Endothelial cell of umbilical vein (primary cell): Measurements from ENCODE around the gene PIMREG. TPM values are rescaled to one million over a fixed set of nuclear protein-coding genes. Genes with fewer than 3 reads are reported as not detected.
A peak's percentile ranks its signal among the peaks of the same experiment; 100 is the strongest.

Experiments
- BruUV-seq: library from RNA; stranded (reverse); fragments of 400-500 nt; replicated peaks from 2 replicates; lab custom pipeline; 2021; lab: Mats Ljungman, UMichigan
- CTCF ChIA-PET: fragments of 300-600, 350-600 bp; sonication (Branson Sonifier 250); formaldehyde crosslinking; loops from one replicate; lab custom pipeline; 2021; ENCODE audit warnings: antibody characterized with exemption, inconsistent platforms; lab: Charles Lee
- POLR2A ChIA-PET: fragments of 300-600, 350-600 bp; sonication (Branson Sonifier 250); formaldehyde crosslinking; loops from one replicate; lab custom pipeline; 2021; ENCODE audit warnings: antibody characterized with exemption, inconsistent platforms; lab: Charles Lee
- DNase-seq: peaks from one replicate; pipeline ENCODE4 v3.0.0-alpha.2; 2011; ENCODE audit warnings: low read depth, low spot score
- FAIRE-seq: peaks from 2 replicates; lab custom pipeline; 2011; peaks lifted over from hg19 to GRCh38; lab: Jason Lieb, UNC
- H2AFZ ChIP-seq: 2 replicates; pipeline ENCODE4 v1.6.0; 2012; ENCODE audit warnings: low read depth, low read length, control low read depth, inconsistent platforms
- H3K27ac ChIP-seq: 2 replicates; pipeline ENCODE4 v1.5.1; 2011; ENCODE audit warnings: low read depth, mild to moderate bottlenecking, control low read depth, low read length, moderate library complexity; ENCODE audit not compliant: insufficient read depth
- H3K27me3 ChIP-seq, 2 experiments: 2 replicates each; pipeline versions ENCODE4 v1.6.0 to v1.6.1; 2011; ENCODE audit warnings: low read length in 2 of 2, mixed read lengths in 1 of 2; ENCODE audit not compliant: control insufficient read depth in 2 of 2, insufficient read depth in 2 of 2
- H3K36me3 ChIP-seq, 2 experiments: 2 replicates in 1 of 2; 3 replicates in 1 of 2; pipeline ENCODE4 v1.5.1; 2011; ENCODE audit warnings: low read length in 2 of 2, mild to moderate bottlenecking in 1 of 2, moderate library complexity in 1 of 2; ENCODE audit not compliant: control insufficient read depth in 2 of 2, insufficient read depth in 2 of 2; ENCODE audit errors: extremely low read depth in 1 of 2
- H3K4me1 ChIP-seq: 3 replicates; pipeline ENCODE4 v1.5.1; 2011; ENCODE audit warnings: mild to moderate bottlenecking, low read length; ENCODE audit not compliant: control insufficient read depth, insufficient read depth; ENCODE audit errors: extremely low read depth
- H3K4me2 ChIP-seq: 2 replicates; pipeline ENCODE4 v1.6.1; 2011; ENCODE audit warnings: low read length, control low read depth, mixed read lengths; ENCODE audit not compliant: insufficient read depth
- H3K4me3 ChIP-seq, 3 experiments: fragments of 200-600 bp in 1 of 3; sonication (generic), shearing (Covaris generic) in 1 of 3; replicated peaks in 1 of 3; 2 replicates each; pipeline ENCODE4 v1.5.1; 2011 to 2016; ENCODE audit warnings: control low read depth in 3 of 3, low read length in 3 of 3, mild to moderate bottlenecking in 2 of 3, inconsistent platforms in 1 of 3, low read depth in 1 of 3, moderate library complexity in 1 of 3; ENCODE audit not compliant: insufficient read depth in 1 of 3
- H3K79me2 ChIP-seq: 2 replicates; pipeline ENCODE4 v1.6.0; 2012; ENCODE audit warnings: low read length, inconsistent platforms; ENCODE audit not compliant: control insufficient read depth, insufficient read depth
- H3K9ac ChIP-seq: replicated peaks from 2 replicates; pipeline ENCODE3; 2011; ENCODE audit warnings: low read length, control low read depth; ENCODE audit not compliant: insufficient read depth; ENCODE audit errors: extremely low read depth
- H3K9me1 ChIP-seq: replicated peaks from 3 replicates; pipeline ENCODE4 v1.6.0; 2011; ENCODE audit warnings: mild to moderate bottlenecking, low read length; ENCODE audit not compliant: control insufficient read depth, insufficient read depth; ENCODE audit errors: extremely low read depth
- H3K9me3 ChIP-seq: replicated peaks from 2 replicates; pipeline ENCODE4 v1.5.1; 2012; ENCODE audit warnings: low read length, inconsistent platforms; ENCODE audit not compliant: control insufficient read depth, insufficient read depth
- H4K20me1 ChIP-seq: replicated peaks from 2 replicates; pipeline ENCODE3; 2011; ENCODE audit warnings: mild to moderate bottlenecking, low read length; ENCODE audit not compliant: control insufficient read depth, insufficient read depth; ENCODE audit errors: extremely low read depth
- EZH2 ChIP-seq: IDR thresholded peaks from 2 replicates; pipeline ENCODE4 v1.6.1; 2012; ENCODE audit warnings: borderline replicate concordance, low read depth, mild to moderate bottlenecking, moderate library complexity, low read length, inconsistent platforms; ENCODE audit not compliant: severe bottlenecking
- FOS ChIP-seq: IDR thresholded peaks from 2 replicates; pipeline ENCODE4 v1.6.1; 2011; ENCODE audit warnings: mild to moderate bottlenecking, low read length, moderate library complexity, borderline replicate concordance; ENCODE audit not compliant: insufficient read depth
- GATA2 ChIP-seq: IDR thresholded peaks from 2 replicates; pipeline ENCODE4 v1.7.0; 2011; ENCODE audit warnings: low read depth, mild to moderate bottlenecking, moderate library complexity, mixed read lengths, low read length; ENCODE audit not compliant: insufficient read length, insufficient read depth
- JUN ChIP-seq: IDR thresholded peaks from 2 replicates; pipeline ENCODE4 v1.6.1; 2011; ENCODE audit warnings: borderline replicate concordance, low read depth; ENCODE audit not compliant: insufficient read length, insufficient read depth
- MYC ChIP-seq: IDR thresholded peaks from one replicate; pipeline ENCODE4 v1.6.1; 2011; ENCODE audit warnings: mild to moderate bottlenecking, low read depth, low read length
- POLR2A ChIP-seq: IDR thresholded peaks from 2 replicates; pipeline ENCODE4 v1.6.1; 2012; ENCODE audit warnings: low read depth, mild to moderate bottlenecking, control low read depth, low read length
- dilution Hi-C: fragments of 300-500 bp; cut with MboI; formaldehyde crosslinking; loops from one replicate; pipeline ENCODE4 v1.15.0; 2019; ENCODE audit warnings: low sequenced_read_pairs; ENCODE audit not compliant: extremely low pct_ligation_motif_present
- intact Hi-C: fragments of 100-400 bp; cut with micrococcal nuclease; formaldehyde crosslinking; loops from one replicate; pipeline ENCODE4 v1.10.0; 2022
- polyA plus RNA-seq, 4 experiments: library from polyadenylated mRNA; depleted of rRNA in 3 of 4; stranded (reverse) in 3 of 4; unstranded in 1 of 4; fragments of >200 nt; gene quantifications; 2 replicates each; pipeline versions ENCODE4 v1.2.1 to v1.2.3, GENCODE V29; 2011 to 2012; ENCODE audit warnings: missing spikeins in 1 of 4
- total RNA-seq: library from RNA; stranded (reverse); gene quantifications from 2 replicates; pipeline ENCODE4 v1.2.3, GENCODE V29; 2021

The PIMREG gene
- total and polyA plus RNA-seq, 2 donors (not counting 3 experiments of a cell fraction or from before 2014, with no cell fraction given): 26.3 to 37.7 TPM

GRCh38 chr17:6442775-6443174 lies 1.5 kb upstream of the PIMREG start:
- peaks cover 4 to 13% of the 10 kb centered on the region in 2 experiments for H3K27me3 ChIP-seq
- intact Hi-C loops (loop anchor here (5.0 kb wide), 1 partner anchor 955 kb away; the partner anchor contains the start of genes DERL2 and MIS12), dilution Hi-C loops (no loop called here)
- no peak overlapping the region for H3K4me3 ChIP-seq
- POLR2A ChIA-PET: no interaction called here
- DNase-seq (no peak), FAIRE-seq (no peak)
- CTCF ChIA-PET: no interaction called here
- H2AFZ ChIP-seq: no peak overlapping the region
- H3K4me1 ChIP-seq: peaks cover 17% of the 10 kb centered on the region
- no peaks in the 10 kb centered on the region for H3K9me3 ChIP-seq
- no peaks in the 10 kb centered on the region for H3K9me1 ChIP-seq
- no peak overlapping the region for H3K4me2 ChIP-seq
- H3K79me2 ChIP-seq: no peaks in the 10 kb centered on the region
- H3K9ac ChIP-seq: no peak overlapping the region
- no TSS peak for BruUV-seq
- no peak for TF ChIP-seq MYC
- no peak for TF ChIP-seq GATA2
- TF ChIP-seq FOS: no peak
- H4K20me1 ChIP-seq: no peaks in the 10 kb centered on the region
- H3K27ac ChIP-seq: no peak overlapping the region
- H3K36me3 ChIP-seq: no peaks in the 10 kb centered on the region

GRCh38 chr17:6444571-6445335 lies 498 bp downstream of the PIMREG start:
- Histone ChIP-seq H3K36me3 (no peaks in the 10 kb centered on the region), H3K9me1 (no peaks in the 10 kb centered on the region), H3K4me1 (peaks cover 17% of the 10 kb centered on the region), H3K27me3 (peaks cover 4 to 13% of the 10 kb centered on the region in 2 experiments), H3K79me2 (no peaks in the 10 kb centered on the region), H3K9me3 (no peaks in the 10 kb centered on the region), H3K4me2 (peak overlapping the region; percentile 89), H3K9ac (peak overlapping the region; percentile 59), H3K27ac (no peak overlapping the region), H3K4me3 (peak overlapping the region; percentile 51 to 85 (median 70)), H4K20me1 (no peaks in the 10 kb centered on the region), H2AFZ (peak overlapping the region; percentile 95)
- POLR2A ChIA-PET: no interaction called here
- BruUV-seq: TSS peak; percentile 24
- CTCF ChIA-PET: interaction anchor here (2.6 kb wide), 1 partner anchor 9 kb away, joined by 16 read pairs; the partner anchor contains the start of gene AIPL1
- intact Hi-C loops (loop anchor here (5.0 kb wide), 1 partner anchor 957 kb away; the partner anchor contains the start of genes DERL2 and MIS12), dilution Hi-C loops (no loop called here)
- no peak for DNase-seq
- TF ChIP-seq POLR2A (no peak), EZH2 (no peak), JUN (no peak)
- FAIRE-seq: peak; percentile 8
